Measurements from ENCODE around the gene SLC2A9.

Gene SLC2A9

DNA sequence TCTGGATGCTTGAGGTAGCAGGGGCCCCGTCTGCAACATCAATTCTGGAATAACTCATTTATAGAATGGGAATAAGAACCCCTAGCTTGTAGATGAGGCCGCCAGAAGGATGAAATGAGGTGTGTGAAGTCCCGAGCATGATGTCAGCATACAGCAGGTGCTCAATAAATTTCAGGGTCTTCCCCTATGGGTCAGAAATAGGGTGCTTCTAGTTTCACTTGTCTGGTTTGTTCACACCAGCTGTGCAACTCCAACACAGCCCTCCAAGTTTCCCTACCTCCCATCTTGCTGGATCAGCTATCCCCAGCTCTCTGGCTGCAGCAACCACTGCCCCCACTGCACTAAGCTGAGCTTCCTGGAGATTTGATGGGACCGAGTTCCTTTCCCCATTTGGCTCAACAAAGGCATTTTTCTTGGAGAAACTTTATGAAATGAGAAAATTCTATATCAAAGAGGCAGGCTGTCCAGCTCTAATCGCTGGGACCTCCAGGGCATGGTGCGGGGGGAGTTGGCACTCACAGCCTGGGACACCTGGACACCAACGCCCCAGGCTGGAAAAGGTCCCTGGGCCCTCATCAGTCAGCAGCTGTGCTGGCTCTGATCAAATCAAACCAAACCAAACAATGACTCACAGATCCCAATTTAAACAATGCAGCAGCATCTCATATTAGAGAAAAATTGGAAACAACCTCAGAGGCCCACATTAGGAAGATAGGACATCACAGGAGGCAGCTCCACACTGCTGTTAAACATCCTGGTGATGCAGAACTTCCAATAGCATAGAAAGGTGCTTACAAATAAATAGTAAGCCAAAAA is 13.3 kb downstream of the SLC2A9 start:
- no peaks in the 10 kb centered on the region for H3K79me2 ChIP-seq (ENCODE audit: insufficient read depth, low read length)
- no peaks in the 10 kb centered on the region for H4K20me1 ChIP-seq (ENCODE audit: low read depth, low read length)
- H3K9ac ChIP-seq (ENCODE audit: low read length): no peak overlapping the region
- no peaks in the 10 kb centered on the region for H3F3A ChIP-seq (ENCODE audit: insufficient read depth)
- H3K27ac ChIP-seq (ENCODE audit: low read depth, low read length): no peak overlapping the region
- H3K36me3 ChIP-seq (ENCODE audit: low read length): no peaks in the 10 kb centered on the region
- no peaks in the 10 kb centered on the region for H3K9me2 ChIP-seq (replicated peaks; ENCODE audit: insufficient read depth, low read length)
- no peak overlapping the region for H3K4me3 ChIP-seq (ENCODE audit: insufficient read depth, low read length, poor library complexity, severe bottlenecking)
- no peaks in the 10 kb centered on the region for H3K9me3 ChIP-seq (ENCODE audit: insufficient read depth, low read length)
- no peaks in the 10 kb centered on the region for H3K27me3 ChIP-seq (ENCODE audit: low read length)
- H3K4me2 ChIP-seq (ENCODE audit: low read depth, low read length, poor library complexity, severe bottlenecking): no peak overlapping the region
- no peak for TF ChIP-seq EZH2phosphoT487 (conservative IDR thresholded peaks at IDR 0.05; ENCODE audit: low read length)
- TF ChIP-seq, protein P1, sequence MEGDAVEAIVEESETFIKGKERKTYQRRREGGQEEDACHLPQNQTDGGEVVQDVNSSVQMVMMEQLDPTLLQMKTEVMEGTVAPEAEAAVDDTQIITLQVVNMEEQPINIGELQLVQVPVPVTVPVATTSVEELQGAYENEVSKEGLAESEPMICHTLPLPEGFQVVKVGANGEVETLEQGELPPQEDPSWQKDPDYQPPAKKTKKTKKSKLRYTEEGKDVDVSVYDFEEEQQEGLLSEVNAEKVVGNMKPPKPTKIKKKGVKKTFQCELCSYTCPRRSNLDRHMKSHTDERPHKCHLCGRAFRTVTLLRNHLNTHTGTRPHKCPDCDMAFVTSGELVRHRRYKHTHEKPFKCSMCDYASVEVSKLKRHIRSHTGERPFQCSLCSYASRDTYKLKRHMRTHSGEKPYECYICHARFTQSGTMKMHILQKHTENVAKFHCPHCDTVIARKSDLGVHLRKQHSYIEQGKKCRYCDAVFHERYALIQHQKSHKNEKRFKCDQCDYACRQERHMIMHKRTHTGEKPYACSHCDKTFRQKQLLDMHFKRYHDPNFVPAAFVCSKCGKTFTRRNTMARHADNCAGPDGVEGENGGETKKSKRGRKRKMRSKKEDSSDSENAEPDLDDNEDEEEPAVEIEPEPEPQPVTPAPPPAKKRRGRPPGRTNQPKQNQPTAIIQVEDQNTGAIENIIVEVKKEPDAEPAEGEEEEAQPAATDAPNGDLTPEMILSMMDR (IDR thresholded peaks at IDR 0.05; ENCODE audit: insufficient read depth, low read length, poor library complexity, severe bottlenecking): no peak
- no peak overlapping the region for H2AFZ ChIP-seq (ENCODE audit: low read depth, low read length, severe bottlenecking)

DNA sequence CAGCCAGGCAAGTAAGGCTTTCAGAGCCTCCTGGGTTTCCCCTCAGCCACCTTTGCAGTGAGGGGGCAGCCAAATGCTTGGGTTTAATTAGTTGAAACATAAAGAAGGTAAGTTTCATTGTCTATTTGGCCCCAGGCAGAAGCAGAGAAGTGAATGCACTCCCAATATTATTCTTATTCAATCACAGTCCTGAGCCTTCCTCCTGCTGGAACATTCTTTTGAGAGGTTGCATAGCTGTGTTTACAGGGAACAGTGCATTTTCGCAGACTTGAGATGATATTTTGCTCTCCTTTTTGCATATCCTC is 13.9 kb downstream of the SLC2A9 start:
- Histone ChIP-seq H2AFZ (ENCODE audit: low read depth, low read length, severe bottlenecking) (no peak overlapping the region), H3K36me3 (ENCODE audit: low read length) (no peaks in the 10 kb centered on the region), H3K27me3 (ENCODE audit: low read length) (no peaks in the 10 kb centered on the region), H3K4me3 (ENCODE audit: insufficient read depth, low read length, poor library complexity, severe bottlenecking) (no peak overlapping the region), H3K9me2 (replicated peaks; ENCODE audit: insufficient read depth, low read length) (no peaks in the 10 kb centered on the region), H3F3A (ENCODE audit: insufficient read depth) (no peaks in the 10 kb centered on the region), H4K20me1 (ENCODE audit: low read depth, low read length) (no peaks in the 10 kb centered on the region), H3K9me3 (ENCODE audit: insufficient read depth, low read length) (no peaks in the 10 kb centered on the region), H3K79me2 (ENCODE audit: insufficient read depth, low read length) (no peaks in the 10 kb centered on the region), H3K4me2 (ENCODE audit: low read depth, low read length, poor library complexity, severe bottlenecking) (no peak overlapping the region), H3K27ac (ENCODE audit: low read depth, low read length) (no peak overlapping the region), H3K9ac (ENCODE audit: low read length) (no peak overlapping the region)
- no peak for TF ChIP-seq EZH2phosphoT487 (conservative IDR thresholded peaks at IDR 0.05; ENCODE audit: low read length)
- TF ChIP-seq, protein P1 (IDR thresholded peaks at IDR 0.05; ENCODE audit: insufficient read depth, low read length, poor library complexity, severe bottlenecking): no peak

DNA sequence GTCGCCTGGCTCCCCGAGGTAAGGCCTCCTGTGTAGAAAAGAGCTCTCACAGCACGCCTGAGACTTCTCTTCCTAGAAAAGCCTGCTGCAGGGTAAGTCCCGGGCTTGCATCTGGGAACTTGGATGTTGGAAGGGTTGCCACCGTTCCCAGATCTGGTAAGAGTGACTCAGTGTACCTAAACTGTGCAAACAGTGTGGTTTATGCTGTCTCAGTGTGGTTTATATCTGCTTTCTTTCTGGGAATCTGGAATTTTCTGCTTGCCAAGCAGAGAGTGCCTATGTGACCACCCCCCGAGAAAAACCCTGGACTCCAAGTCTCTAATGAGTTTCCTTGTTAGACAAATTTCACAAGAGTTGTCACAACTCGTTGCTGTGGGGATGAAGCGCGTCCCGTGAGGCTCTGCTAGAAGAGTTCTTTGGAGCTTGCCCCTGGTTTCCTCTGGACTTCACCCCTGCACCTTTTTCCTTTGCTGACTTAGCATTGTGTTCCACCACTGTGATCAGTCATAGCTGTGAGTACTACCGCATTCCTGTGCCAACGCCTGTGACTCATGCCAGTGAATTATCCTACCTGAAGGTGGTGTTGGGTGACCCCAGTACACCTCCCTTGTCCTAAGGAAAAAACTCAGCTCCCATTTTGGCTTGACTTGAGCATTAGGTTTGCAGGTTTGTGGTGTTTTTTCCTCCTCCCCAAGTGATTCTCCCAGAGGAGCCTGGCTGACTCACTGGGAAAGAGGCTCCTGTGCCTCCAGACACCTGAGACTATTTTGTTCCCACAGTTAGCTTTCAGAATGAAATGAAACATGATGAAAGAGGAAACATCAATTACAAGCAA is 14.5 kb downstream of the SLC2A9 start:
- H3K9ac ChIP-seq (ENCODE audit: low read length): no peak overlapping the region
- no peaks in the 10 kb centered on the region for H4K20me1 ChIP-seq (ENCODE audit: low read depth, low read length)
- no peak overlapping the region for H3K4me3 ChIP-seq (ENCODE audit: insufficient read depth, low read length, poor library complexity, severe bottlenecking)
- no peaks in the 10 kb centered on the region for H3K9me3 ChIP-seq (ENCODE audit: insufficient read depth, low read length)
- no peak overlapping the region for H3K27ac ChIP-seq (ENCODE audit: low read depth, low read length)
- no peaks in the 10 kb centered on the region for H3K36me3 ChIP-seq (ENCODE audit: low read length)
- H3K9me2 ChIP-seq (replicated peaks; ENCODE audit: insufficient read depth, low read length): no peaks in the 10 kb centered on the region
- H3K27me3 ChIP-seq (ENCODE audit: low read length): no peaks in the 10 kb centered on the region
- no peaks in the 10 kb centered on the region for H3F3A ChIP-seq (ENCODE audit: insufficient read depth)
- TF ChIP-seq EZH2phosphoT487 (conservative IDR thresholded peaks at IDR 0.05; ENCODE audit: low read length): no peak
- TF ChIP-seq, protein P1 (IDR thresholded peaks at IDR 0.05; ENCODE audit: insufficient read depth, low read length, poor library complexity, severe bottlenecking): no peak
- no peak overlapping the region for H3K4me2 ChIP-seq (ENCODE audit: low read depth, low read length, poor library complexity, severe bottlenecking)
- no peak overlapping the region for H2AFZ ChIP-seq (ENCODE audit: low read depth, low read length, severe bottlenecking)
- no peaks in the 10 kb centered on the region for H3K79me2 ChIP-seq (ENCODE audit: insufficient read depth, low read length)

Data from SU-DHL-6 (cell line).